ENCODE results near the gene WWOX.

Gene WWOX

GRCh38 chr16:79171931-79172705 lies 1072.7 kb downstream of the WWOX start:
- DNase-seq = no peak

GRCh38 chr16:79172976-79173500 lies 1073.6 kb downstream of the WWOX start:
- DNase-seq = no peak

- DNase-seq = no peak
Measured at GRCh38 chr16:79173919-79174318, 1074.5 kb downstream of the WWOX start.

GRCh38 chr16:79175286-79176057 lies 1076.0 kb downstream of the WWOX start:
- no peak for DNase-seq

- DNase-seq = no peak
Measured at GRCh38 chr16:79177018-79177417, 1077.6 kb downstream of the WWOX start.

GRCh38 chr16:79181419-79181818 lies 1082.0 kb downstream of the WWOX start:
- DNase-seq = no peak

GRCh38 chr16:79182616-79183015 lies 1083.2 kb downstream of the WWOX start:
- DNase-seq = no peak

GRCh38 chr16:79183571-79183970 lies 1084.1 kb downstream of the WWOX start:
- no peak for DNase-seq

- DNase-seq = no peak
Measured at GRCh38 chr16:79184464-79185030, 1085.1 kb downstream of the WWOX start.

GRCh38 chr16:79185711-79186110 lies 1086.3 kb downstream of the WWOX start:
- no peak for DNase-seq

- no peak for DNase-seq
Measured at GRCh38 chr16:79186196-79186595, 1086.7 kb downstream of the WWOX start.

- no peak for DNase-seq
Measured at GRCh38 chr16:79188115-79188738, 1088.8 kb downstream of the WWOX start.

GRCh38 chr16:79188739-79189122 lies 1089.3 kb downstream of the WWOX start:
- DNase-seq = no peak

GRCh38 chr16:79190542-79190941 lies 1091.1 kb downstream of the WWOX start:
- no peak for DNase-seq

- no peak for DNase-seq
Measured at GRCh38 chr16:79191933-79192332, 1092.5 kb downstream of the WWOX start.

- DNase-seq = no peak
Measured at GRCh38 chr16:79192904-79193303, 1093.5 kb downstream of the WWOX start.

- no peak for DNase-seq
Measured at GRCh38 chr16:79194291-79194690, 1094.8 kb downstream of the WWOX start.

GRCh38 chr16:79195938-79196337 lies 1096.5 kb downstream of the WWOX start:
- no peak for DNase-seq

GRCh38 chr16:79201436-79201835 lies 1102.0 kb downstream of the WWOX start:
- DNase-seq = no peak

GRCh38 chr16:79202977-79203376 lies 1103.5 kb downstream of the WWOX start:
- DNase-seq = no peak

- DNase-seq = no peak
Measured at GRCh38 chr16:79204486-79204885, 1105.0 kb downstream of the WWOX start.

- no peak for DNase-seq
Measured at GRCh38 chr16:79206889-79207288, 1107.4 kb downstream of the WWOX start.

GRCh38 chr16:79209308-79209707 lies 1109.9 kb downstream of the WWOX start:
- no peak for DNase-seq
